Activated CD4-positive, alpha-beta T cell treated with anti-CD3 and anti-CD28 coated beads, Interleukin-2, amount 50 U/mL, for 4 hours (primary cell): ENCODE results near the gene SCPEP1.
A peak's percentile ranks its signal among the peaks of the same experiment; 100 is the strongest.

Experiments
- DNase-seq, 2 experiments: peaks; one replicate each; pipeline ENCODE4 v3.0.0-alpha.2; 2020

SCPEP1 gene

GRCh38 chr17:57004944-57005579, 27.1 kb downstream of the SCPEP1 start:
- DNase-seq: no peak

DNA sequence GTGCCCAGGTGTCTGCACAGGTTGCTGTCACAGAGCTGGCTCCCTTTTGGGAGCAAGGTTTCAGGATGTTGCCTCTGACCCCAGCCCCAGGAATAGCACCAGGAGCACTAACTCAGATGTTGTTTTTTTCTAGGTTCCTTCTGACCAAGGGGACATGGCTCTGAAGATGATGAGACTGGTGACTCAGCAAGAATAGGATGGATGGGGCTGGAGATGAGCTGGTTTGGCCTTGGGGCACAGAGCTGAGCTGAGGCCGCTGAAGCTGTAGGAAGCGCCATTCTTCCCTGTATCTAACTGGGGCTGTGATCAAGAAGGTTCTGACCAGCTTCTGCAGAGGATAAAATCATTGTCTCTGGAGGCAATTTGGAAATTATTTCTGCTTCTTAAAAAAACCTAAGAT, 28.1 kb downstream of the SCPEP1 start:
- DNase-seq: no peak

DNA sequence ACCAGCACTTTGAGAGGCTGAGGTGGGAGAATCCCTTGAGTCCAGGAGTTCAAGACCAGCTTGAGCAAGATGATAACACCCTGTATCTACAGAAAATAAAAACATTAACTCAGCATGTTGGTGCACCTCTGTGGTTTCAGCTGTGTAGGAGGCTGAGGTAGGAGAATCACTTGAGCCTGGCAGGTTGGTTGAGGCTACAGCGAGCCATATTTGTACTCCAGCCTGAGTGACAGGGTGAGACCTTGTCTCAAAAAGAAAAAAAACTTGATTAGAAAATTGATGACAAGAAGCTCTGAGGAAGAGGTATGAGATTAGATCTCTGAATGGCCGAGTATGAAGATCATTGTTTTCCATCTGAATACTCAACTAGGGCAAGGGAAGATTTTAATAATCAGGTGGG, 31.0 kb downstream of the SCPEP1 start:
- DNase-seq: no peak

- peak; percentile 37 to 49 for DNase-seq
Measured at GRCh38 chr17:57009737-57010445, 32.0 kb downstream of the SCPEP1 start.

DNA sequence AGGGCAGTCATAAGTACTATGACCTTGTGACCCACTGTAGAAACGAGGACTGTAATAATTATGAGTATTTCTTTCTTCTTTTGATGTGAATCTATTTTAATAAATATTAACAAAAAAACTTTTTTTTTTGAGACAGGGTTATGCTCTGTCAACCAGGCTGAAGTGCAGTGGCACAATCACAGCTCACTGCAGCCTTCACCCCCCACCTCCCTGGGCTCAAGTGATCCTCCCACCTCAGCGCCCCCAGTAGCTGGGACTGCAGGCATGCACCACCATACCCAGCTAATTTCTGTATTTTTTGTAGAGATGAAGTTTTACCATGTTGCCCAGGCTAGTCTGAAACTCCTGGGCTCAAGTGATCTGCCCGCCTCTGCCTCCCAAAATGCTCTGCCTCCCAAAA, 32.6 kb downstream of the SCPEP1 start:
- no peak for DNase-seq

DNA sequence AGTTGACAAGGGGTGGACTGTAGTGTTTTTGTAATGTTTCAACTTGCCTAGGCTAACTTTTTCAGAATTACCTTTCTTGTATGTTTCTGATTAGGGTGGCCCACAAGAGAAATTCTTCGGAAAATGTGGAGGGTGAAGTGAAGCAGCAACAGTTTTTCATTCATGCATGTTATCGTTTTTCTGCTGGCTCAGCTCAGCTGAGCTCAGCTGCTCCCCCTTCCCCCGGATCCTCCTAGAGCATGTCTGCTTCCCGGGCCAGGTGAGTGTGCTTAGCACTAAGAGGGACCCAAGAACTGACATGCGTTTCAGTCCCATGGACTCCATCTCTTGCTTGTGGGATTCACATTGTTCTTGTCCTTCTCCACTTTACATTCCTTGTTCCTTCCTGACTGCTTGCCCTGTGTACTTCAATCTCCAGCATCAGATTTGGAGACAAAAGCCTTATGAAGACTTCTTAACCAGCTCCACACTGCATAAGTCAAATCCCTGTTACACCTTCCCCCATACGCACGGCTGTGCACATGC, 33.6 kb downstream of the SCPEP1 start:
- no peak for DNase-seq

DNA sequence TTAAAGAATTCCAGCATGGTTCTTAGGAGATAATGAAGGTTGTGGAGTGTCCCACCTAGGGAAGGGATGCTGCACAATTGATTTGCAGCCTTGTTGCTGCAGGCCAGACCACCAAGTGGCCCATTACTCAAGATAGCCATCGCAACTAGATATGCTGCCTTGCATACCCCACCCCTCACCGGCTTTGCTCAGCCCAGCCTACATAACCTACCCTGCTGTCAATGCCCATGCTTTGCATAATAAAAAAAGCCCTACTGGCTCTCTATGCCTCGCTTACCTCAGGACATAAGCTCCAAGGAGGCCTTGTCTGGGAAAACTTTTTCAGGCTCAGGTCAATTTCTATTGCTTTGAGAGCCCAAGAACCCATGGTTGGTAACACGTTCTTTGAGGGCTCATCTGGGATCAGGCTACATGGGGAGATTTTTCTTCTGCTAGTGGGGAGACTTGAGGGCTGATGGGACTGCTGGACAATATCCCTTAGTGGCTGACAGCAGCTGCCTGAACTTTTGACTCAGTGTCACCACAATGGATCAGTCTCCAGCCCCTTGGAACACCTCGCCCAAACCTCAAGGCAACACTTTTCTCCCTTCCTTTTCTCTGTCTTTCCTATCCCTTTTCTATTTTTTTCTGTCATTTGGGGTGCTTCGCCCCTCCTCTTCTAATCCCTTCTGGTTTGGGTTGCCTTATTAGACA, 38.3 kb downstream of the SCPEP1 start:
- DNase-seq: no peak

GRCh38 chr17:57016764-57017116, 38.8 kb downstream of the SCPEP1 start:
- no peak for DNase-seq

DNA sequence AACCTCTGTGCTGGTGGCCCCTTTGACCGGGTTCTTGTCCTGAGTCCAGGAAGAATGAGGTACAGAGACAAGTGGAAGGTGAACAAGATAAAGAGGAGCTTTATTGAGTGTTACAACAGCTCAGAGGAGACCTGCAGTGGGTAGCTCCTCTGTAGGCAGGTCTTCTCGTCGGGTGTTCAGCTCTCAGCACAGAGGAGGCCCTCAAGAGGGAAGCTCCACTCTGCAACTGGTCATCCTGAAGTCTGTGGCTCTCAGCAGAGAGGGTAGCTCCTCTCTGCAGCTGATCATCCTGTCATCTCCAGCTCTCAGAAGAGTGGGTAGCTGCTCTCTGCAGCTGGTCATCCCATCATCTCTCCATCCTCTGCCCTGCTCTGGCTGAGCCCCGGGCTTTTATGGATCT, 39.7 kb downstream of the SCPEP1 start:
- no peak for DNase-seq

DNA sequence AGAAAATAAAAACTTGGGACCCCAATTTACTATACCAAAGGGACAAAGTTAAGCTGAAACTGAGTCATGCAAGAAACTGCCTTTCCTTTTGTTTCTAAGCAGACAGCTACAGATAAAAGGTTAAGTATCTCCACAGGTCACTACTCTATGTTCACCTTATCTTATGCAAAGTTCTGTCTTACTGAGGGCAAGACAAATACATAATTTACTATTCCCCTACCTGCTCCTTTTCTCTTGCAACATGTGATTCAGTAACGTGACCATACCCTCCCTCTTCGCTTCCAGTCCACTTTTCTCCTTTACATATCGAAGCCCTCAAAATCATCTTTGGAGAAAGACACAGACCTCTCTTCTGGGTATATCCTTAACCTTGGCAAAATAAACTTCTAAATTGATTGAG, 42.3 kb downstream of the SCPEP1 start:
- DNase-seq: no peak

GRCh38 chr17:57021226-57021940, 43.5 kb downstream of the SCPEP1 start:
- DNase-seq: no peak

DNA sequence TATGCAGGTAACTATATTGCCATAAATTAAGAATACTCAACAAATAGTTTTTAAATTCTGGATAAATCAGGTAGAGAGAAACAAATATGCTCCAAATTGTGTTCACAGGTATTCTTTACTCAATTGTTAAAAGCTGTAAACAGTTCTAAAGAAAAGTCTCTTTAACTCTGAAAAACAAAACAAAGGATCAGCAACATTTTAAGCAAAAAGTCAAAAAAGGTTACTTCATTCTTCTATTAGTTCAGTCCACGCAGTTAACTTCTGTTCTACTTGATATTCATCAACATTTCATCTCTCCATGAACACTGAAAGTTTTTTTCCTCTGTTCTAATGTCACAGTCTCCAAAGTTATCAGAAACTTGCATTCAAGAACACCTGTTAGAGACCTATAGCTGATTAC, 47.9 kb downstream of the SCPEP1 start:
- no peak for DNase-seq

GRCh38 chr17:57027852-57028251, 49.9 kb downstream of the SCPEP1 start:
- DNase-seq: no peak

DNA sequence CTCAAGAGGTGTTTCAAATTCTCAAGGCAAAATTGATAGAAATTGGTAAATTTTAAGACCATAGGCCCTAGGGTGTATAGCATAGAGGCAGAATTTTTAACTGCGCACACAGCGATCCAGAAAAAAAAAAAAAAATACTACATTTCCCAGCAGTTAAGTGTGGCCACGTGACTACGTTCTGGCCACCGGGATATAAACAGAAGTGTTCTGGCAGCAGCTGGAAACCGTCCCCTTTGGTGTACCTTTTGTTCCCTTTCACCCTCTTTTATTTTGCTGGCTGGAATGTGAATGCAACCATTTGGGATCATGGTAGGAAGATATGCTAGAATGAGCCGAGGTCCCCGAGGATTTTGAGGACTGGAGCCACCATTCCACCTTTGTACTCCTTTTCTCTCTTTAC, 54.4 kb downstream of the SCPEP1 start:
- DNase-seq: no peak

GRCh38 chr17:57033296-57033695, 55.4 kb downstream of the SCPEP1 start:
- DNase-seq: no peak

DNA sequence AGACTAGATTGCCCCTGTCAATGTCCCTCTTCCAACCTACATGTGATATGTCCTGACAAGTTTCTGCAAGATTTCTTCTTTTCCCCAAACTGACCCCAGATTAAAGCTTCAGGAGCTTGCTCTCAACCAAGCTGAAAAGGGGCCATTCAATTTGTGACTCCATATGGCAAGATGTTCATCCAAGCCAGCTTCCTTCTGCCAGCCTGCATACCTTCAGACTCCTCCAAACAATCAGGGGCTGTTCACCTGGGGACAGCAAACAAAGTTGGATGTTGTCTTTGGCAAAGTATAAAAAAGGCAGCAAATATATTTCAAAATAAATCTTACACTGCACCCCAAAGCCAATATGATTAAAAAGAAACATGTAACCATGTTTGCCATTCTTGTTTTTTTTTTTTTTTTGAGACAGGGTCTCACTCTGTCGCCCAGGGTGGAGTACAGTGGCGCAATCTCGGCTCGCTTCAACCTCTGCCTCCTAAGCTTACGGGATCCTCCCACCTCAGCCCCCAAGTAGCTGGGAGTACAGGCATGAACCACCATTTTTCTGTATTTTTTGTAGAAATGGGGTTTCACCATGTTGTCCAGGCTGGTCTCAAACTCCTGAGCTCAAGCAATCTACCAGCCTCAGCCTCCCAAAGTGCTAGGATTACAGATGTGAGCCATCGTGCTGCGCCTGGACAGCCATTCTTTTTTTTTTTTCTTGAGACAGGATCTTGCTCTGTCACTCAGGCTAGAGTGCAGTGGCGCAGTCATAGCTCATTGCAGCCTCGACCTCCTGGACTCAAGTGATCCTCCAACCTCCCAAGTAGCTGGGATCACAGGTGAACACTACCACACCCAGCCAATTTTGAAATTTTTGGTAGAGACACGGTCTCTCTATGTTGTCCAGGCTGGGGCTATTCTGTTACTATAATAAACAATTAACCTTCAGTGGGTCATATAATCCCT, 57.1 kb downstream of the SCPEP1 start:
- DNase-seq: no peak

DNA sequence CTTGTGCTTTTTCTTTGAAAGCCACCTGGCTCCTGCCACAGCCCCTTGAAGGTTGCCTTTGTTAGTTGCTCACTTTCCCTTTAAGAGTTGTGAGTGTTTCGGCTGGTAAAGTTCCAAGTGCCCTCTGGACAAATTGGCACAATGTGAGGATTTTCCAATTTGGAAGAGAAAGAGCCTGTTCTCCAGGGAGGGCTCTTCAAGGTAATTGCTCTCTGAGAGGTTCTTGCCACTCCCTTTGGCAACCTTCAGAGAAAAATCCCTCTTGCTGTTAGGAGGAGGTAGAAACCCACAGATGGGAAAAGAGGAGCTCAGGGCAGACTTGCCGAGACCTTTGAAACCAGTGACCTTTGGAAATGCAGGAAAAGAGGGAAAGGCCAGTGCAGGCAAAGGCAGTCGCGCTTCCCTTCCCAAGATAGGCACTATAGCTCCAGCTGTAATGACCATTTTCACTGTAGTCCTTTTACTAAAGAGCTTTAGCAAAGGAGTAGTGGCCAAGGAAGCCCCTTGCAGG, 58.1 kb downstream of the SCPEP1 start:
- no peak for DNase-seq

GRCh38 chr17:57037411-57037810, 59.5 kb downstream of the SCPEP1 start:
- no peak for DNase-seq

GRCh38 chr17:57038486-57038885, 60.6 kb downstream of the SCPEP1 start:
- DNase-seq: no peak

- no peak for DNase-seq
Measured at GRCh38 chr17:57040571-57040970, 62.6 kb downstream of the SCPEP1 start.

GRCh38 chr17:57043276-57043675, 65.3 kb downstream of the SCPEP1 start:
- DNase-seq: no peak
